HG03139 (cell line): Measurements from ENCODE around the gene CENPB.
"Not testable (repeated sequence)": the region's sequence is repeated elsewhere in the genome, so short reads cannot be mapped to it uniquely, and the experiment has no call there.

ENCODE experiments used
- ATAC-seq: cut with Tn5 transposase; IDR thresholded peaks from one replicate; pipeline ENCODE4 v1.9.1; 2021; ENCODE audit not compliant: unreplicated experiment

The CENPB gene

GRCh38 chr20:3811467-3812258 is 25.1 kb upstream of the CENPB start:
- no peak for ATAC-seq

GRCh38 chr20:3808544-3808943 is 22.0 kb upstream of the CENPB start:
- no peak for ATAC-seq

GRCh38 chr20:3804781-3805180 is 18.2 kb upstream of the CENPB start:
- no peak for ATAC-seq

- no peak for ATAC-seq
Observed at GRCh38 chr20:3804254-3804751, 17.8 kb upstream of the CENPB start.

- no peak for ATAC-seq
Observed at GRCh38 chr20:3803854-3804253, 17.3 kb upstream of the CENPB start.

- ATAC-seq = no peak
Observed at GRCh38 chr20:3803289-3803688, 16.7 kb upstream of the CENPB start.

- no peak for ATAC-seq
Observed at GRCh38 chr20:3802524-3803239, 16.1 kb upstream of the CENPB start.

GRCh38 chr20:3801846-3802245 is 15.3 kb upstream of the CENPB start:
- ATAC-seq = no peak

GRCh38 chr20:3801299-3801698 is 14.8 kb upstream of the CENPB start:
- no peak for ATAC-seq

- ATAC-seq = no peak
Observed at GRCh38 chr20:3800878-3801260, 14.3 kb upstream of the CENPB start.

- ATAC-seq = no peak
Observed at GRCh38 chr20:3800256-3800877, 13.8 kb upstream of the CENPB start.

GRCh38 chr20:3798908-3799248 is 12.3 kb upstream of the CENPB start:
- no peak for ATAC-seq

- ATAC-seq = no peak
Observed at GRCh38 chr20:3798373-3798768, 11.8 kb upstream of the CENPB start.

- no peak for ATAC-seq
Observed at GRCh38 chr20:3797592-3798372, 11.2 kb upstream of the CENPB start.

- ATAC-seq = no peak
Observed at GRCh38 chr20:3797226-3797545, 10.6 kb upstream of the CENPB start.

- ATAC-seq = peak; percentile 9
Observed at GRCh38 chr20:3796477-3797225, 10.1 kb upstream of the CENPB start.

GRCh38 chr20:3795511-3796468 is 9.2 kb upstream of the CENPB start, which contains the start of gene CDC25B:
CDC25B (plus strand) TSS chr20:3796310; CDS start chr20:3796532, 222 bp downstream.
- peak; percentile 53 for ATAC-seq

- no peak for ATAC-seq
Observed at GRCh38 chr20:3794701-3795420, 8.3 kb upstream of the CENPB start.

GRCh38 chr20:3794168-3794567 is 7.6 kb upstream of the CENPB start:
- ATAC-seq = not testable (repeated sequence)
